Measurements from ENCODE around the gene ETF1.
"Not testable (repeated sequence)": the region's sequence is repeated elsewhere in the genome, so short reads cannot be mapped to it uniquely, and the experiment has no call there.

ETF1 gene

DNA sequence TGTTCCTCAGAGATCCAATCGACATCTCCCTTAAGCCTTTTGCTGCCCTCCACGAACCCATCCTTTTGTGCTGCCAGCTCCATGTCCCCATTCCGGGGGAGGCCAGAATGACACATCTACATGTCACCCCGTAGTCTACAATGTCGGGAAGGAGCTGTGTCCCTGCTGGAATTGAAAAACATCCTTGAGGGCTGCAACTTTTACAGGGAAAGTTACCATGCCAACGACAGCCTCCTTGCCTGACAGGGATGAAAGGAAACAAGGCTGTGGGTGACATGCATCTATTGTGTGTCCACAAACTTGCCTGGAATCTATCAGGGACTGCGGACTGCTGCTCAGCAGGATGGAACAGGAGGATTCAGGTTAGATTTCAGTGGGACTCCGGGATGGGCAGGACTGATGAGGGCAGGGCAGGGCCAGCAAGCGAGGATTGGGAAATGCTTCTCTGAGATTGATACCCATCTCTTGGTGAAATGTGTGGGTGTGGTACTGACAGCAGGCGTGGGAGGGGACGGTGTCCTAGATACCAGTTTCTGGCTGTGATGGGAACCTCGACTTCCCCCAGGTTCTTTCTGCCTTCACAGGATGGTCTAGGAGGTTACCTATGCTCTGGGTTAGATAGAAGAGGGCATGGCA is 52.3 kb downstream of the ETF1 start:
- no peak for DNase-seq (ENCODE audit: low read depth in 3 of 3)

DNA sequence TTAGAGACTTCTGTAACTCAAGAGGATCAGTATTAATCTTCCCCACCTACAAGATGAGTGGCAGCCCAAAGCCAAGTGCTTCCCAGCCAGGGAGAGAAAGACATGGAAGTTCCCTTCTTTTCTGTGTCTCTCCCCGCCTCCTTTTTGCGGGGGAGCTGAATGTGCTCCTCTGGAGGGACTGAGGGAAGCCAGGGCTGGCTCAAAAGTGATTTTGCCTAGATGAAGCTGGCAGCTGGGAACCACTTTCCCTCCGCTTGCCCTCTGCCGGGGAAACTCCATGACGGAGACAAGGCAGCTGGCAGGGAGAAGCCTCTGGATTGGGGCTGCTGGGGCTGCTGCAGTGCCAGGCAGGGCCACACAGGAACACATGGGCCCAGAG is 53.4 kb downstream of the ETF1 start:
- no peak for DNase-seq (ENCODE audit: low read depth in 3 of 3)

- DNase-seq (ENCODE audit: low read depth in 3 of 3): no peak
Observed at GRCh38 chr5:138488481-138488945, 54.5 kb downstream of the ETF1 start.

DNA sequence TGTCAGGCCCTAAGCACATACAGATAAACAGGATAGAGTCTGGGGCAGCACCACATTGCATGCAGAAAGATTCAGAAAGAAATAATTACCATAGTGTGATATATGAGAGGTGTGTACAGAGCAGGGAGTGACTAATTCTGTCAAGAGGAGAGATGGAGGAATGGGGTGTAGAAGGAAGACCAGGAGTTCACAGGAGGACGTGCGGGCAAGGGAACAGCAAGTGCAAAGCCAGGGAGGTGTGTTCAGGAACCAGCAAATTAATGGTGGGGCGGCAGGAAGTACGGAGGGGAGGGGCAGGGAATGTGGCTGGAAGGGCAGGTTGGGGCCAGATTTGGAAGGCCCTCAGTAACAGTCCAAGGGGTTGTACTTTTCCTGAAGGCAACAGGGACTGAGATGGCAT is 60.4 kb downstream of the ETF1 start:
- DNase-seq (ENCODE audit: low read depth in 3 of 3): no peak

DNA sequence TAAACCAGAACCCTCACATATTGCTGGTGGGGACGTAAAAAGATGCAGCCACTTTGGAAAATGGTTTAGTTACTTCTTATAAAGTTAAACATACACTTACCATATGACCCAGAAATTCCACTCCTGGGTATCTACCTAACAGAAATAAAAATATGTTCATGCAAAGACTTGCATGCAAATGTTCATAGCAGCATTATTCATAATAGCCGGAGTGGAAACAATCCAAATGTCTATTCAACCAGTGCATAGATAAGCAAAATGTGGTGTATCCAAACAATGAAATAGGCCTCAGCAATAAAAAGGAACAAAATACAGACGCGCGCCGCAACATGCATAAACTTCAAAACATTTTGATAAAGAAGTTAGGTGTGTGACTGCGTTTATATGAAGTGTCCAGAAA is 66.1 kb downstream of the ETF1 start:
- no peak for DNase-seq (ENCODE audit: low read depth in 3 of 3)

GRCh38 chr5:138473151-138473550 is 69.9 kb downstream of the ETF1 start:
- DNase-seq (ENCODE audit: low read depth in 3 of 3): not testable (repeated sequence)

GRCh38 chr5:138472353-138472752 is 70.7 kb downstream of the ETF1 start:
- DNase-seq (ENCODE audit: low read depth in 3 of 3): no peak

DNA sequence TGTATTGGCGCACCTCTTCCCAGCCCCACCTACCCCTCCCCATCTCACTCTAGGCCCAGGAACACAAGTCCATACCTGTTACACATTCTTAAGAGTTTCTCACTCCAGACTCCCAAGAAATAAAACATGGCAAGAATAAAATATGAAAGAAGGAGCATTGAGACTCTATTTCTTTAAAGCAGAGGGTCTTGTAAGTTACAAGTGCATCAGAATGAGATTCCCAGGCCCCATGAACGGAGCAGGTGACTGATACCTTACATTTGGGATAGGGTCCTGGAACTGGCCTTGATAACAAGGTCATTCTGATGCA is 72.0 kb downstream of the ETF1 start:
- DNase-seq (ENCODE audit: low read depth in 3 of 3): no peak

DNA sequence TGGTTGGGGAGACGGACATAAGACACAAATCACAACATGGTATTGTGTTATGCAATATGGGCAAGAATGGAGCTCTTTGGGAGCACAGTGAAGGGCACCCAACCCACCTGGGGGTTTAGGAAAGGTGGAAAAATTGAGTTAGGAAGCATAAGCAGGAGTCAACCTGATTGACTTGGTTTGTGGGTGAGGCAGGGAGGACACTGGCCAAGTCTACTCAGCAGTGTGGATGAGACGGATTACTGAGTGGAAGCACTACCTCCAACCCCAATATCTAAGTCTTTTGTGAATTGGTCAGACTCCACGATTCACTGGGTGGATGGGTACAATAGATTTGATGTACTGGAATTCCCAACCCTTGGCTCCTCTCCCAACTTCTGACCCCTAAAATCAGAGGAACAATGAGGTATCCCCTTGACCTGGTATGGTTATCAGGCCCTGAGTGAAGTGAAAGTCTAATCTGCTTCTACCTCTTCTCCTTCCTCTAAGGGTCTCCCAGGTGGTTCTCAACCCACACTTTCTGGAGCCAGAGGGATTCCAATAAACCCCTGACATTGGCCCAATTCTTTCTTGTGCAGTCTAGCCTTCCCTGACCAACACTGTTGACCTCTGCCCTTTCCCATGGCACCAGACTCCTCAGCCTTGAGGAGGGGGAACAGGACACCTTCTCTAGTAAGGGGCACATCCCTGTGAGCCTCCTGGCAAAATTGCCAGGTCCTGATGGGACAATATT is 72.5 kb downstream of the ETF1 start:
- no peak for DNase-seq (ENCODE audit: low read depth in 3 of 3)

GRCh38 chr5:138469540-138470321 is 73.3 kb downstream of the ETF1 start:
- no peak for DNase-seq (ENCODE audit: low read depth in 3 of 3)

GRCh38 chr5:138468966-138469539 is 74.0 kb downstream of the ETF1 start:
- no peak for DNase-seq (ENCODE audit: low read depth in 3 of 3)

DNA sequence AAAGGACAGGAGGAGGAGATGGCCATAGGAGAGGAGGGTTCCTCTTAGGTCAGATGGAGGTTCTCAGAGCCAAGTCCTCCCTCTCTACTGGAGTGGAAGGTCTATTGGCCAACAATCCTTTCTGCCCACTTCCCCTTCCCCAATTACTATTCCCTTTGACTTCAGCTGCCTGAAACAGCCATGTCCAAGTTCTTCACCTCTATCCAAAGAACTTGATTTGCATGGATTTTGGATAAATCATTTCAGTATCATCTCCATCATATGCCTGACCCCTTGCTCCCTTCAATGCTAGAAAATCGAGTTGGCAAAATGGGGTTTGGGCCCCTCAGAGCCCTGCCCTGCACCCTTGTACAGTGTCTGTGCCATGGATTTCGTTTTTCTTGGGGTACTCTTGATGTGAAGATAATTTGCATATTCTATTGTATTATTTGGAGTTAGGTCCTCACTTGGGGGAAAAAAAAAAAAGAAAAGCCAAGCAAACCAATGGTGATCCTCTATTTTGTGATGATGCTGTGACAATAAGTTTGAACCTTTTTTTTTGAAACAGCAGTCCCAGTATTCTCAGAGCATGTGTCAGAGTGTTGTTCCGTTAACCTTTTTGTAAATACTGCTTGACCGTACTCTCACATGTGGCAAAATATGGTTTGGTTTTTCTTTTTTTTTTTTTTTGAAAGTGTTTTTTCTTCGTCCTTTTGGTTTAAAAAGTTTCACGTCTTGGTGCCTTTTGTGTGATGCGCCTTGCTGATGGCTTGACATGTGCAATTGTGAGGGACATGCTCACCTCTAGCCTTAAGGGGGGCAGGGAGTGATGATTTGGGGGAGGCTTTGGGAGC is 74.7 kb downstream of the ETF1 start:
- DNase-seq (ENCODE audit: low read depth in 3 of 3): no peak

GRCh38 chr5:138467711-138468132 is 75.3 kb downstream of the ETF1 start:
- no peak for DNase-seq (ENCODE audit: low read depth in 3 of 3)

GRCh38 chr5:138466900-138467710 is 75.9 kb downstream of the ETF1 start:
- DNase-seq (ENCODE audit: low read depth in 3 of 3): peak in 1 of 3 experiments; percentile 9

GRCh38 chr5:138466125-138466899 is 76.7 kb downstream of the ETF1 start:
- DNase-seq (ENCODE audit: low read depth in 3 of 3): no peak

DNA sequence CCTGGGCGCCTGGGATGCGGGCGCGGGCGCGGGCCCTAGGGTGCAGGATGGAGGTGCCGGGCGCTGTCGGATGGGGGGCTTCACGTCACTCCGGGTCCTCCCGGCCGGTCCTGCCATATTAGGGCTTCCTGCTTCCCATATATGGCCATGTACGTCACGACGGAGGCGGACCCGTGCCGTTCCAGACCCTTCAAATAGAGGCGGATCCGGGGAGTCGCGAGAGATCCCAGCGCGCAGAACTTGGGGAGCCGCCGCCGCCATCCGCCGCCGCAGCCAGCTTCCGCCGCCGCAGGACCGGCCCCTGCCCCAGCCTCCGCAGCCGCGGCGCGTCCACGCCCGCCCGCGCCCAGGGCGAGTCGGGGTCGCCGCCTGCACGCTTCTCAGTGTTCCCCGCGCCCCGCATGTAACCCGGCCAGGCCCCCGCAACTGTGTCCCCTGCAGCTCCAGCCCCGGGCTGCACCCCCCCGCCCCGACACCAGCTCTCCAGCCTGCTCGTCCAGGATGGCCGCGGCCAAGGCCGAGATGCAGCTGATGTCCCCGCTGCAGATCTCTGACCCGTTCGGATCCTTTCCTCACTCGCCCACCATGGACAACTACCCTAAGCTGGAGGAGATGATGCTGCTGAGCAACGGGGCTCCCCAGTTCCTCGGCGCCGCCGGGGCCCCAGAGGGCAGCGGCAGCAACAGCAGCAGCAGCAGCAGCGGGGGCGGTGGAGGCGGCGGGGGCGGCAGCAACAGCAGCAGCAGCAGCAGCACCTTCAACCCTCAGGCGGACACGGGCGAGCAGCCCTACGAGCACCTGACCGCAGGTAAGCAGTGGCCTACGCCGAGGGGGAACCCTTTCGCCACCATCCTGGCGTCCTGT is 77.5 kb downstream of the ETF1 start, which contains the start of gene EGR1:
Gene EGR1, plus strand, starts transcription at position 219 of the 864 bp plus-strand sequence. Its CDS starts 283 bp downstream, at position 502.
- DNase-seq (ENCODE audit: low read depth in 3 of 3): peak; percentile 89 to 94 (median 92)

- DNase-seq (ENCODE audit: low read depth in 3 of 3): peak; percentile 95 to 96 (median 95)
Observed at GRCh38 chr5:138464388-138465260, 78.4 kb downstream of the ETF1 start.

GRCh38 chr5:138464008-138464387 is 79.0 kb downstream of the ETF1 start:
- DNase-seq (ENCODE audit: low read depth in 3 of 3): peak; percentile 82 to 92 (median 84)

Data from stimulated activated CD4-positive, alpha-beta T cell treated with anti-CD3 and anti-CD28 coated beads, TNF-alpha, amount 100 ng/mL, for 24 hours (primary cell).